Amniotic epithelial cell (primary cell): Measurements from ENCODE around the gene FGFBP3.

Experiments used
- DNase-seq: peaks from one replicate; pipeline ENCODE4 v3.0.0-alpha.2; 2010; ENCODE audit warnings: low read depth

Gene FGFBP3

GRCh38 chr10:91909117-91909677 lies at the start of gene FGFBP3:
TSS of gene FGFBP3 (minus strand) at chr10:91909486. CDS start at chr10:91908969, 517 bp downstream.
- DNase-seq = peak; percentile 63

GRCh38 chr10:91957091-91957490 lies 47.8 kb upstream of the FGFBP3 start:
- DNase-seq = no peak

- no peak for DNase-seq
These were observed 45.8 kb upstream of the FGFBP3 start for GRCh38 chr10:91955114-91955513.

- DNase-seq = peak; percentile 65
These were observed 44.4 kb upstream of the FGFBP3 start for GRCh38 chr10:91953600-91954160.

GRCh38 chr10:91944880-91945630 lies 35.8 kb upstream of the FGFBP3 start:
- DNase-seq = peak; percentile 73

- no peak for DNase-seq
These were observed 32.1 kb upstream of the FGFBP3 start for GRCh38 chr10:91941426-91941825.

GRCh38 chr10:91939653-91940052 lies 30.4 kb upstream of the FGFBP3 start:
- no peak for DNase-seq

- no peak for DNase-seq
These were observed 26.6 kb upstream of the FGFBP3 start for GRCh38 chr10:91935886-91936285.

- DNase-seq = no peak
These were observed 23.5 kb upstream of the FGFBP3 start for GRCh38 chr10:91932737-91933136.

GRCh38 chr10:91931526-91932190 lies 22.4 kb upstream of the FGFBP3 start:
- no peak for DNase-seq

- no peak for DNase-seq
These were observed 21.7 kb upstream of the FGFBP3 start for GRCh38 chr10:91930939-91931338.

- DNase-seq = peak; percentile 75
These were observed 15.7 kb upstream of the FGFBP3 start for GRCh38 chr10:91925022-91925320.

- no peak for DNase-seq
These were observed 15.1 kb upstream of the FGFBP3 start for GRCh38 chr10:91924212-91925021.

- DNase-seq = peak; percentile 88
These were observed 14.3 kb upstream of the FGFBP3 start, which contains the start of gene BTAF1 for GRCh38 chr10:91923371-91924211. TSS of gene BTAF1 (plus strand) at chr10:91923770. CDS start at chr10:91924077, 307 bp downstream.

GRCh38 chr10:91919651-91920050 lies 10.4 kb upstream of the FGFBP3 start:
- no peak for DNase-seq

- no peak for DNase-seq
These were observed 1.2 kb upstream of the FGFBP3 start for GRCh38 chr10:91910467-91910866.

GRCh38 chr10:91908337-91909116 lies 759 bp downstream of the FGFBP3 start:
- DNase-seq = peak; percentile 37

- no peak for DNase-seq
These were observed 1.4 kb downstream of the FGFBP3 start for GRCh38 chr10:91907914-91908336.

GRCh38 chr10:91907033-91907594 lies 2.2 kb downstream of the FGFBP3 start:
- no peak for DNase-seq
